Measurements from ENCODE around the gene ESD. TPM values are rescaled to one million over a fixed set of nuclear protein-coding genes. Genes with fewer than 3 reads are reported as not detected.

Gene ESD
- total and polyA plus RNA-seq, 3 donors from 2014 or later: 60.3 to 95.8 (median 65.4) TPM

DNA sequence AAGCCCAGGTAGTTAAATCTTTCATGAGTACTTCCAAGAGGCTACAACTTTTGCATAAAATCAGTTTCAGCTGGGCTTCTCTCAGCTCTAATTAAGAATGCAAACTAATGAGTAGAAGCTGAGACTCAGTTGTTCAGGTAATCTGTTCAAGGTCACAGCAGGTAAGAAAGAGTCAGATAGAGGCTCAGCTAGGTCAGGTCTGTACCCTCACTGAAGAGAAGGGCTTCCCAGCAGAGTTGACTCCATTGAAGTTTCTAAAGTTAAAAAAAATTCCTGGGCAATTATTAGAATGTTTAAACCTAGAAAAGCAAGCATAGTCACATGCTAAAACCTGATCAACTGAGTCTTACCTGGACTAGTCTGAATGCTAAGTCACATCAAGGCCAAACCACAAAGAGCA lies 42.1 kb downstream of the ESD start:
- Histone ChIP-seq H3K9me3 (no peaks in the 10 kb centered on the region), H3K36me3 (ENCODE audit: low read depth, missing control alignments) (no peaks in the 10 kb centered on the region), H3K27ac (no peak overlapping the region), H3K4me1 (no peaks in the 10 kb centered on the region), H3K4me3 (no peak overlapping the region), H3K27me3 (no peaks in the 10 kb centered on the region)
- TF ChIP-seq, protein P1, sequence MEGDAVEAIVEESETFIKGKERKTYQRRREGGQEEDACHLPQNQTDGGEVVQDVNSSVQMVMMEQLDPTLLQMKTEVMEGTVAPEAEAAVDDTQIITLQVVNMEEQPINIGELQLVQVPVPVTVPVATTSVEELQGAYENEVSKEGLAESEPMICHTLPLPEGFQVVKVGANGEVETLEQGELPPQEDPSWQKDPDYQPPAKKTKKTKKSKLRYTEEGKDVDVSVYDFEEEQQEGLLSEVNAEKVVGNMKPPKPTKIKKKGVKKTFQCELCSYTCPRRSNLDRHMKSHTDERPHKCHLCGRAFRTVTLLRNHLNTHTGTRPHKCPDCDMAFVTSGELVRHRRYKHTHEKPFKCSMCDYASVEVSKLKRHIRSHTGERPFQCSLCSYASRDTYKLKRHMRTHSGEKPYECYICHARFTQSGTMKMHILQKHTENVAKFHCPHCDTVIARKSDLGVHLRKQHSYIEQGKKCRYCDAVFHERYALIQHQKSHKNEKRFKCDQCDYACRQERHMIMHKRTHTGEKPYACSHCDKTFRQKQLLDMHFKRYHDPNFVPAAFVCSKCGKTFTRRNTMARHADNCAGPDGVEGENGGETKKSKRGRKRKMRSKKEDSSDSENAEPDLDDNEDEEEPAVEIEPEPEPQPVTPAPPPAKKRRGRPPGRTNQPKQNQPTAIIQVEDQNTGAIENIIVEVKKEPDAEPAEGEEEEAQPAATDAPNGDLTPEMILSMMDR (IDR thresholded peaks at IDR 0.05): no peak
- no peak for TF ChIP-seq POLR2A (IDR thresholded peaks at IDR 0.05)
- no peak for DNase-seq
- intact Hi-C loops (cut with DNase I; ENCODE audit: low total_unique reads): no loop called here

DNA sequence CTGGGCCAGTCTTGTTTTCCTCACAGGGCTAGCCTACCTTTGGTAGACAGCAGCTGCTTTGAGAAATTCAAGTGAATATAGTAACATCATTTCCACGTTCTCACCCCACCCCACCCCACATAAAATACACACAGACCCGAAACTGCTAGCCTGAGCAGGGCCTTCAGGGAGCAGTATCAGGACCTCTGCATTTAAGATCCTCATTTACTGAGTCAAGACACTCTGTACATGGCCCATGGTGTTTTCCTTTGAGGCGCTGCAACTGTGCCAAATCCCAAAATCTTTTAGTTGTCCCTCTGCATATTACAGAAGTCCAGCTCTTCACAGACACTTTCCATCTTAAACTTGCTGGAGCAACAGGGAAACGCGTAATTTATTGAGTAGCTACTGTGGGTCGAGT lies 43.0 kb downstream of the ESD start:
- Histone ChIP-seq H3K27me3 (no peaks in the 10 kb centered on the region), H3K27ac (no peak overlapping the region), H3K4me1 (no peaks in the 10 kb centered on the region), H3K9me3 (no peaks in the 10 kb centered on the region), H3K4me3 (no peak overlapping the region), H3K36me3 (ENCODE audit: low read depth, missing control alignments) (no peaks in the 10 kb centered on the region)
- TF ChIP-seq POLR2A (IDR thresholded peaks at IDR 0.05): no peak
- TF ChIP-seq, protein P1 (IDR thresholded peaks at IDR 0.05): no peak
- WGBS, 2 donors: 76 to 82% methylated on average over 6 of the region's 6 CpGs
- no peak for DNase-seq
- intact Hi-C loops (cut with DNase I; ENCODE audit: low total_unique reads): no loop called here

DNA sequence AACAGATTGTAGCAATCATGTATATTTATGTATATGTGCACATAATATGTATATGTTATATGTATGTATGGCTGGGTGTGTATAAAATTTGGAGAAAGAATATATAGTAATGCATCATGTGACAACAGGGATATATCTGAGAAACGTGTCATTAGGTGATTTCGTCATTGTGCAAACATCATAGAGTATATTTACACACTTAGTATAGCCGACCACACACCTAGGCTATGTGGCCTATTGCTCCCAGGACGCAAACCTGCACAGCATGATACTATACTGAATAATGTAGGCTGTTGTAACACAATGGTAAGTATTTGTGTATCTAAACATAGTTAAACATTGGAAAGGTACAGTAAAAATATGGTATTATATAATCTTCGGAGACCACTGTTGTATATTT lies 43.8 kb downstream of the ESD start:
- Histone ChIP-seq H3K4me1 (no peaks in the 10 kb centered on the region), H3K27me3 (no peaks in the 10 kb centered on the region), H3K4me3 (no peak overlapping the region), H3K9me3 (no peaks in the 10 kb centered on the region), H3K36me3 (ENCODE audit: low read depth, missing control alignments) (no peaks in the 10 kb centered on the region), H3K27ac (no peak overlapping the region)
- TF ChIP-seq, protein P1 (IDR thresholded peaks at IDR 0.05): no peak
- no peak for TF ChIP-seq POLR2A (IDR thresholded peaks at IDR 0.05)
- 86 to 92% methylated on average over 5 of the region's 5 CpGs for WGBS, 2 donors
- no peak for DNase-seq
- intact Hi-C loops (cut with DNase I; ENCODE audit: low total_unique reads): no loop called here

DNA sequence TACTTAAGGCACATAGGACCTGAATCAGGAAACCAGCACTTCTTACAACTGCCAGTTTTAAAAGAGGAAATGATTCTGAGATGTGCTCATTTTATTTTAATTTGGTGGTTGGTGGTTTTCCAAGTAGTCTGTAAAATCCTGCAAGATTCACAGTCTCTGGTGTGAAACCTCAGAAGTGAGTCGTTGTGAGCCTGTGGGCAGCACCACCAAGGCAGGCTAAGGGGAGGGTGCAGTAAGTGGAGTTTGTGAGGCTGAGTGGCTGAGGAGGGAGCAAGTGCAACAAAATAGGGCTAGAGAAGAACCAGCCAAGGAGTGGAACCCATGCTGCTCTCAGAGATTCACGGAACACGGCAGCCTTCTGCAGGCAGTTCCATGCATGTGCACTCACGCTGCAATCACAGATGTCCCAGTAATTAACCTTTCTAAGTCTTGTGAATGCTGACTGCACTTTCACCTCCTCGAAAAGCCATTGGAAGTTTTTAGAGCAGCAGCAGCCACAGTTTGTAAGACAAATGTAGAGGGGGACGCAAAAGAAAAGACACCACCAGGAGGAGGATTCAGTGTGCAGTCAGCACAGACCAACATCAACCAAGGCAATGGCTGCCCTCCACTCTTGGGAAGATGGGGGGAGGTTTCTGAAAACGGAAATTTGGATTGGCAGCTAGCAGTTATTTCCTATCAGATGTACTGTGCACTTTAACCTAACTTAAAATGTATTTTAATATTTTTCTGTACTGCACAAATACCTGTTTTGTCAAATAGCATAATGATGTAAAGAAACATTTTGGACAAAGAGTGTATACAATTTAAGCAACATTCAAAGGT lies 44.9 kb downstream of the ESD start:
- H3K4me3 ChIP-seq: no peak overlapping the region
- H3K4me1 ChIP-seq: no peaks in the 10 kb centered on the region
- no peaks in the 10 kb centered on the region for H3K27me3 ChIP-seq
- H3K27ac ChIP-seq: no peak overlapping the region
- intact Hi-C loops (cut with DNase I; ENCODE audit: low total_unique reads): no loop called here
- no peaks in the 10 kb centered on the region for H3K36me3 ChIP-seq (ENCODE audit: low read depth, missing control alignments)
- 57 to 65% methylated on average over 7 of the region's 7 CpGs for WGBS, 2 donors
- DNase-seq: no peak
- no peaks in the 10 kb centered on the region for H3K9me3 ChIP-seq
- TF ChIP-seq, protein P1 (IDR thresholded peaks at IDR 0.05): no peak
- no peak for TF ChIP-seq POLR2A (IDR thresholded peaks at IDR 0.05)

DNA sequence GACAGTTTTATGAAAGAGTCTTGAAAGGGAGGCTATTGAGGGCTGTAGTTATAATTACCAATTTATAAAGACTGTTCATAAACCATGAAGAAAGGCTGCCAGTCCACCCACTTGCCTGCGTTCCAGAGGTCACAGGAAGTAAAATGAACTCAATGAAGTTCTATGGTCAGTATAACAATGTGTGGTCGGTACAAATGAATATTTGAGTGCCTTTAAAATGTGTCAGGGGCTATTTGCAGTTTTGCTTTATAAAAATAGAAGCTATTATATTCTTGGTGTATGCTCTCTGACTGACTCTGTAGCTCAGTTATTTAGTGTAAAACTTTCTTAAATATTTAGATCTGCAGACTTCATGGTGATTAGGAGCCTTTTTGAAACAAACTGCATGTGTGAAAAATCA lies 47.0 kb downstream of the ESD start:
- H3K36me3 ChIP-seq (ENCODE audit: low read depth, missing control alignments): no peaks in the 10 kb centered on the region
- no peak overlapping the region for H3K27ac ChIP-seq
- WGBS, 2 donors: 51 to 72% methylated on average over 2 of the region's 2 CpGs
- no peaks in the 10 kb centered on the region for H3K4me1 ChIP-seq
- intact Hi-C loops (cut with DNase I; ENCODE audit: low total_unique reads): no loop called here
- no peaks in the 10 kb centered on the region for H3K27me3 ChIP-seq
- DNase-seq: no peak
- H3K9me3 ChIP-seq: no peaks in the 10 kb centered on the region
- H3K4me3 ChIP-seq: no peak overlapping the region
- TF ChIP-seq, protein P1 (IDR thresholded peaks at IDR 0.05): no peak
- TF ChIP-seq POLR2A (IDR thresholded peaks at IDR 0.05): no peak

All from testis (tissue), 3 donors.